B cell (primary cell): ENCODE results near the gene DOK5. TPM values are rescaled to one million over a fixed set of nuclear protein-coding genes. Genes with fewer than 3 reads are reported as not detected.
"Not testable (repeated sequence)": the region's sequence is repeated elsewhere in the genome, so short reads cannot be mapped to it uniquely, and the experiment has no call there.

Experiments used
- ATAC-seq: fragments of 200-7000 bp; cut with Tn5 transposase; one replicate; pipeline ENCODE4 v1.10.0; 2021; ENCODE audit warnings: low read depth, mild to moderate bottlenecking, moderate number of reproducible peaks, moderate library complexity
- CTCF ChIA-PET: fragments of 350-600 bp; sonication (Branson Sonifier 250); formaldehyde crosslinking; loops from one replicate; lab custom pipeline; 2021; ENCODE audit warnings: antibody characterized with exemption, inconsistent platforms; lab: Charles Lee
- POLR2A ChIA-PET: fragments of 350-600 bp; sonication (Branson Sonifier 250); formaldehyde crosslinking; loops from one replicate; lab custom pipeline; 2021; ENCODE audit warnings: antibody characterized with exemption; lab: Charles Lee
- DNase-seq: peaks from one replicate; pipeline ENCODE4 v3.0.0; 2013
- H2AFZ ChIP-seq: 2 replicates; pipeline ENCODE4 v1.6.1; 2012; ENCODE audit warnings: mild to moderate bottlenecking, low read depth, low read length; ENCODE audit not compliant: insufficient read depth, poor library complexity, severe bottlenecking
- H3K27ac ChIP-seq, 2 donors: 1 replicate in 1 of 2; 2 replicates in 1 of 2; pipeline ENCODE4 v1.5.1; 2012 to 2013; ENCODE audit warnings: low read length in 2 of 2, mild to moderate bottlenecking in 2 of 2, moderate library complexity in 1 of 2
- H3K27me3 ChIP-seq, 4 experiments: fragments of 200-600 bp in 1 of 4; sonication (generic) in 1 of 4; replicated peaks in 1 of 4; 1 replicate in 2 of 4; 2 replicates in 2 of 4; pipeline versions ENCODE4 v1.6.1 to v1.7.0; 2013 to 2016; ENCODE audit warnings: low read length in 3 of 4, mild to moderate bottlenecking in 2 of 4, mixed read lengths in 1 of 4, moderate library complexity in 1 of 4; ENCODE audit not compliant: insufficient read depth in 4 of 4, control insufficient read depth in 3 of 4; ENCODE audit errors: control extremely low read depth in 1 of 4
- H3K36me3 ChIP-seq, 2 experiments: replicated peaks in 1 of 2; 1 replicate in 1 of 2; 2 replicates in 1 of 2; pipeline versions ENCODE4 v1.6.1 to v1.7.1; 2013; ENCODE audit warnings: low read length in 1 of 2; ENCODE audit not compliant: insufficient read depth in 2 of 2, control insufficient read depth in 1 of 2; ENCODE audit errors: control extremely low read depth in 1 of 2, extremely low read depth in 1 of 2
- H3K4me1 ChIP-seq, 2 donors: fragments of 200-600 bp in 1 of 2; sonication (generic) in 1 of 2; 1 replicate in 1 of 2; 2 replicates in 1 of 2; pipeline versions ENCODE4 v1.5.1 to v1.6.1; 2013 to 2017; ENCODE audit warnings: low read length in 2 of 2; ENCODE audit not compliant: control insufficient read depth in 2 of 2, insufficient read depth in 2 of 2
- H3K4me2 ChIP-seq: replicated peaks from 2 replicates; pipeline ENCODE3; 2012; ENCODE audit warnings: mild to moderate bottlenecking, low read depth, low read length; ENCODE audit not compliant: poor library complexity, severe bottlenecking
- H3K4me3 ChIP-seq, 5 experiments: fragments of 200-600 bp in 1 of 5; sonication (generic) in 1 of 5; 1 replicate in 3 of 5; 2 replicates in 2 of 5; pipeline versions ENCODE4 v1.5.1 to v1.7.0; 2011 to 2016; ENCODE audit warnings: low read length in 4 of 5, mild to moderate bottlenecking in 4 of 5, low read depth in 2 of 5, control low read depth in 1 of 5, moderate library complexity in 1 of 5; ENCODE audit not compliant: insufficient read depth in 1 of 5; ENCODE audit errors: control extremely low read depth in 1 of 5, extremely low read depth in 1 of 5
- H3K79me2 ChIP-seq: fragments of 200-600 bp; sonication (generic); one replicate; pipeline ENCODE4 v1.6.0; 2016; ENCODE audit warnings: low read length; ENCODE audit not compliant: control insufficient read depth, insufficient read depth
- H3K9ac ChIP-seq: fragments of 200-600 bp; sonication (generic); 2 replicates; pipeline ENCODE4 v1.6.1; 2017; ENCODE audit warnings: mild to moderate bottlenecking, low read length, moderate library complexity
- H3K9me3 ChIP-seq, 3 donors: one replicate each; pipeline versions ENCODE4 v1.6.1 to v1.7.1; 2013; ENCODE audit warnings: low read length in 2 of 3; ENCODE audit not compliant: control insufficient read depth in 2 of 3, insufficient read depth in 1 of 3; ENCODE audit errors: control extremely low read depth in 1 of 3
- H4K20me1 ChIP-seq: 2 replicates; pipeline ENCODE4 v1.6.0; 2012; ENCODE audit warnings: mild to moderate bottlenecking, low read length; ENCODE audit not compliant: insufficient read depth, control insufficient read depth, poor library complexity, severe bottlenecking
- H3K27ac Mint-ChIP-seq: one replicate; pipeline ENCODE4 v1.8.0; 2021; ENCODE audit warnings: mixed read lengths
- H3K27me3 Mint-ChIP-seq: one replicate; pipeline ENCODE4 v1.8.0; 2021; ENCODE audit warnings: mixed read lengths
- H3K4me1 Mint-ChIP-seq: one replicate; pipeline ENCODE4 v1.8.0; 2021; ENCODE audit warnings: mixed read lengths
- H3K4me3 Mint-ChIP-seq: one replicate; pipeline ENCODE4 v1.8.0; 2021; ENCODE audit warnings: mixed read lengths
- H3K9me3 Mint-ChIP-seq: one replicate; pipeline ENCODE4 v1.8.0; 2022; ENCODE audit warnings: mixed read lengths; ENCODE audit not compliant: insufficient read depth
- EZH2 ChIP-seq: IDR thresholded peaks from 2 replicates; pipeline ENCODE4 v1.6.1; 2012; ENCODE audit warnings: borderline replicate concordance, low read depth, mild to moderate bottlenecking, moderate library complexity, low read length; ENCODE audit not compliant: insufficient read depth, poor library complexity, severe bottlenecking
- WGBS: methylation state at CpG from one replicate; pipeline ENCODE4 v1.1.5; 2013; ENCODE audit warnings: missing lambda C conversion rate; ENCODE audit not compliant: insufficient coverage; 5-methylcytosine and 5-hydroxymethylcytosine counted together
- intact Hi-C: fragments of 100-400 bp; cut with micrococcal nuclease; formaldehyde crosslinking; loops from one replicate; pipeline ENCODE4 v1.10.0; 2022
- polyA plus RNA-seq: library from polyadenylated mRNA; depleted of rRNA; stranded (reverse); fragments of >200 nt; gene quantifications from 2 replicates; pipeline ENCODE4 v1.2.3, GENCODE V29; 2012
- total RNA-seq, 2 donors: library from RNA; stranded (reverse); fragments of 120-200 nt in 1 of 2; gene quantifications; 1 replicate in 1 of 2; 2 replicates in 1 of 2; pipeline versions ENCODE4 v1.2.3 to v1.2.4, GENCODE V29; 2013 to 2022
- TF ChIP-seq, protein P1 (sequence below): fragments of 200-600 bp; IDR thresholded peaks from one replicate; pipeline ENCODE4 v1.8.0; 2022; ENCODE audit warnings: antibody characterized with exemption, mild to moderate bottlenecking

DOK5 gene
- total and polyA plus RNA-seq, 2 donors (not counting 1 experiment from before 2014, with no cell fraction given), result not detected

GRCh38 chr20:54435015-54435414, 40.4 kb upstream of the DOK5 start:
- Histone ChIP-seq H4K20me1 (no peaks in the 10 kb centered on the region), H3K79me2 (no peaks in the 10 kb centered on the region), H3K9ac (no peak overlapping the region), H3K4me1 (no peaks in the 10 kb centered on the region), H2AFZ (no peak overlapping the region), H3K27me3 (no peaks in the 10 kb centered on the region), H3K4me3 (no peak overlapping the region), H3K27ac (no peak overlapping the region), H3K36me3 (no peaks in the 10 kb centered on the region), H3K4me2 (no peak overlapping the region), H3K9me3 (no peaks in the 10 kb centered on the region)
- H3K9me3 Mint-ChIP-seq, result no peaks in the 10 kb centered on the region
- no peaks in the 10 kb centered on the region for H3K4me1 Mint-ChIP-seq
- DNase-seq (no peak), ATAC-seq (no peak)
- no peak overlapping the region for H3K27ac Mint-ChIP-seq
- no peak for TF ChIP-seq EZH2
- TF ChIP-seq, protein P1, sequence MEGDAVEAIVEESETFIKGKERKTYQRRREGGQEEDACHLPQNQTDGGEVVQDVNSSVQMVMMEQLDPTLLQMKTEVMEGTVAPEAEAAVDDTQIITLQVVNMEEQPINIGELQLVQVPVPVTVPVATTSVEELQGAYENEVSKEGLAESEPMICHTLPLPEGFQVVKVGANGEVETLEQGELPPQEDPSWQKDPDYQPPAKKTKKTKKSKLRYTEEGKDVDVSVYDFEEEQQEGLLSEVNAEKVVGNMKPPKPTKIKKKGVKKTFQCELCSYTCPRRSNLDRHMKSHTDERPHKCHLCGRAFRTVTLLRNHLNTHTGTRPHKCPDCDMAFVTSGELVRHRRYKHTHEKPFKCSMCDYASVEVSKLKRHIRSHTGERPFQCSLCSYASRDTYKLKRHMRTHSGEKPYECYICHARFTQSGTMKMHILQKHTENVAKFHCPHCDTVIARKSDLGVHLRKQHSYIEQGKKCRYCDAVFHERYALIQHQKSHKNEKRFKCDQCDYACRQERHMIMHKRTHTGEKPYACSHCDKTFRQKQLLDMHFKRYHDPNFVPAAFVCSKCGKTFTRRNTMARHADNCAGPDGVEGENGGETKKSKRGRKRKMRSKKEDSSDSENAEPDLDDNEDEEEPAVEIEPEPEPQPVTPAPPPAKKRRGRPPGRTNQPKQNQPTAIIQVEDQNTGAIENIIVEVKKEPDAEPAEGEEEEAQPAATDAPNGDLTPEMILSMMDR, result no peak
- intact Hi-C loops, result no loop called here
- H3K4me3 Mint-ChIP-seq, result no peak overlapping the region
- peaks cover 3% of the 10 kb centered on the region for H3K27me3 Mint-ChIP-seq
- POLR2A ChIA-PET, result no interaction called here
- CTCF ChIA-PET, result no interaction called here
- WGBS, result no CpG with 5 or more reads among the region's 3 CpGs

GRCh38 chr20:54436410-54436809, 39.0 kb upstream of the DOK5 start:
- H3K27ac ChIP-seq, POLR2A ChIA-PET: not testable (repeated sequence)
- 96% methylated on average over 3 of the region's 8 CpGs for WGBS

More at GRCh38 chr20:54436410-54436809, 39.0 kb upstream of the DOK5 start:
- H3K4me1 Mint-ChIP-seq, ATAC-seq, H4K20me1 ChIP-seq, H3K79me2 ChIP-seq, DNase-seq, H3K9me3 ChIP-seq, H3K4me2 ChIP-seq, intact Hi-C loops, H3K27me3 Mint-ChIP-seq, H3K27ac Mint-ChIP-seq, H3K4me1 ChIP-seq, H3K9me3 Mint-ChIP-seq, H2AFZ ChIP-seq, H3K9ac ChIP-seq, H3K36me3 ChIP-seq, CTCF ChIA-PET, H3K27me3 ChIP-seq, H3K4me3 ChIP-seq, H3K4me3 Mint-ChIP-seq: not testable (repeated sequence)
